Measurements from ENCODE around the gene GIMAP2.

Gene GIMAP2

DNA sequence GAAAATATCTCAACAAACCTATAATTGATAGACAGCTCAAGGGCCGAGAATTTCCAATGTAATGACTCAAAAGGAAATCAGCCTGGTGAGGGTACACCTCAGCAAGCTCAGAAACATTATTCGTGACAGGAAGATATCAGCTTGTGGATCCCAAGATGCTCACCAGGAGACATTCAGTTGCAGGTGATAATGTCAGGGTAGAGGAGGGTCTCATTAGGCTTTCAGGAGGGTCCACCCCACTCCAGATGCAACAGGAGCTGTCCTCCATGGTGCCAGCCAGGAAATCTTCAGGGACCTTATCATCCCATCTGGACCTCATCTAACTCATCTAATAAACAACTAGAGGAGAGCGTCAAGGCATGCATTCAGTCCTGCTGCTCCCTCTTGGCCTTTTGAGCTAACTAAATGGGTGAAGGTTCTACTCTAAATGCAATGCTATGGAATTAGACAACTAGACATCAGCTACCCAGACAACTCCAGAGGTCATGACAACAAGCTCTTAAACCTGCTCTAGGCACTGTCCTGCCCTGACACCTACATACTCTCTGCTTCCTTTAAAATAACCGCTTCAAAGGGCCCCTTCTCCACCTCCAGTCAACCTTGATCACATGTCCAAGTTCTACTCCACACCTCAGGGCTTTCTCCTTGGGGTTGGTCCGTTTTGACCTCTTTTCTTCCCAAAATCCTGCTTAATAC is 47.4 kb downstream of the GIMAP2 start:
- TF ChIP-seq, protein P1, sequence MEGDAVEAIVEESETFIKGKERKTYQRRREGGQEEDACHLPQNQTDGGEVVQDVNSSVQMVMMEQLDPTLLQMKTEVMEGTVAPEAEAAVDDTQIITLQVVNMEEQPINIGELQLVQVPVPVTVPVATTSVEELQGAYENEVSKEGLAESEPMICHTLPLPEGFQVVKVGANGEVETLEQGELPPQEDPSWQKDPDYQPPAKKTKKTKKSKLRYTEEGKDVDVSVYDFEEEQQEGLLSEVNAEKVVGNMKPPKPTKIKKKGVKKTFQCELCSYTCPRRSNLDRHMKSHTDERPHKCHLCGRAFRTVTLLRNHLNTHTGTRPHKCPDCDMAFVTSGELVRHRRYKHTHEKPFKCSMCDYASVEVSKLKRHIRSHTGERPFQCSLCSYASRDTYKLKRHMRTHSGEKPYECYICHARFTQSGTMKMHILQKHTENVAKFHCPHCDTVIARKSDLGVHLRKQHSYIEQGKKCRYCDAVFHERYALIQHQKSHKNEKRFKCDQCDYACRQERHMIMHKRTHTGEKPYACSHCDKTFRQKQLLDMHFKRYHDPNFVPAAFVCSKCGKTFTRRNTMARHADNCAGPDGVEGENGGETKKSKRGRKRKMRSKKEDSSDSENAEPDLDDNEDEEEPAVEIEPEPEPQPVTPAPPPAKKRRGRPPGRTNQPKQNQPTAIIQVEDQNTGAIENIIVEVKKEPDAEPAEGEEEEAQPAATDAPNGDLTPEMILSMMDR (IDR thresholded peaks at IDR 0.05; ENCODE audit: borderline replicate concordance, control extremely low read depth, extremely low read depth, insufficient read depth, missing control alignments) = no peak
- DNase-seq (ENCODE audit: low spot score) = no peak
- in situ Hi-C loops (cut with MboI; ENCODE audit: low sequenced_read_pairs, unreplicated experiment) = no loop called here

DNA sequence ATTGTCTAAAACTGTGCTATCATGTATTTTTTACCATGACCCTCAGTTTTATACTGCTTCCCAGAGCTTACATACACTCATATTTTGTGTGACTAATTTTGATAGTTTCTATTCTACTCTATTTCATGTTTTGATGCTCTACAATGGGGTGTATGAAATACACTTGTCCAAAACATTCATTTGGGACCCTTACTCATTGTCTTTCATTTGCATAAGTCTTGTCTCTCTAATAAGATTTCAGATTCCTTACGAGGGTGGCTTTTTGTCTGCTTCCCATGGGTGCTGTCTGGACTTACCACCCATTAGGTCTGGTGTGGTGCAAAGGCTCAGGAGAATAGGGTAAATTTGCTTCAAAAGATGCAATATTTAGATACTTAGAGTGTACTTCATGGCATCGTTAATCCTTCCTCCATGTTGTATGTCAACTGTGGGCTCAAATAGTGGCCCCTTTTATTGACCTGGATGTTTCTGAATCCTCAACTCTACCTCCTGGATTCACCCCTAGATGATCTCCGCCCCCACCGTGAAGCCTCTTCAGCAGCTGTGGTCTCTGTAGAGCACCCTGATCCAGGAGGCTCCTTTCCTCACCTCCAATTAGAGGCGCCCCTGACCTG is 48.1 kb downstream of the GIMAP2 start:
- TF ChIP-seq, protein P1 (IDR thresholded peaks at IDR 0.05; ENCODE audit: borderline replicate concordance, control extremely low read depth, extremely low read depth, insufficient read depth, missing control alignments) = no peak
- no peak for DNase-seq (ENCODE audit: low spot score)
- in situ Hi-C loops (cut with MboI; ENCODE audit: low sequenced_read_pairs, unreplicated experiment) = no loop called here

DNA sequence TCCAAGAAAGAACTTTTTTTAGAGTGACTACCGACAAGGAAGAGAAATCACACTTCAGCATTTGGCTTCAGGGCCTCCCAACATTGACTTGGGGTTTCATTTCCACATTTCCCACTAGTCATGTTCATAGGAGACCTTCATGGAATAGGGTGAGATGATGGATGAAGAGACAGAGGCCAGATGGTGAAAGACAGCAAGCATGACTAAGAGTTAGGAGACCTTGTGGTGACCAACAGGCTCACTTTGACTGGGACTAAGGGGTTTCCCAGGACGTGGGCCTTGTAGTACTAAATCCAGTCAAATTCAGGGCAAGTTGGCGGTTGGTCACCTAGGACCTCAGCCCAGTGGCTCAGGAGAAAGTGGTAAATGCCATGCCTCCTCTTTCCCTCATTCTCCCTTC is 48.7 kb downstream of the GIMAP2 start:
- TF ChIP-seq, protein P1 (IDR thresholded peaks at IDR 0.05; ENCODE audit: borderline replicate concordance, control extremely low read depth, extremely low read depth, insufficient read depth, missing control alignments) = no peak
- in situ Hi-C loops (cut with MboI; ENCODE audit: low sequenced_read_pairs, unreplicated experiment) = no loop called here
- peak; percentile 17 for DNase-seq (ENCODE audit: low spot score)

DNA sequence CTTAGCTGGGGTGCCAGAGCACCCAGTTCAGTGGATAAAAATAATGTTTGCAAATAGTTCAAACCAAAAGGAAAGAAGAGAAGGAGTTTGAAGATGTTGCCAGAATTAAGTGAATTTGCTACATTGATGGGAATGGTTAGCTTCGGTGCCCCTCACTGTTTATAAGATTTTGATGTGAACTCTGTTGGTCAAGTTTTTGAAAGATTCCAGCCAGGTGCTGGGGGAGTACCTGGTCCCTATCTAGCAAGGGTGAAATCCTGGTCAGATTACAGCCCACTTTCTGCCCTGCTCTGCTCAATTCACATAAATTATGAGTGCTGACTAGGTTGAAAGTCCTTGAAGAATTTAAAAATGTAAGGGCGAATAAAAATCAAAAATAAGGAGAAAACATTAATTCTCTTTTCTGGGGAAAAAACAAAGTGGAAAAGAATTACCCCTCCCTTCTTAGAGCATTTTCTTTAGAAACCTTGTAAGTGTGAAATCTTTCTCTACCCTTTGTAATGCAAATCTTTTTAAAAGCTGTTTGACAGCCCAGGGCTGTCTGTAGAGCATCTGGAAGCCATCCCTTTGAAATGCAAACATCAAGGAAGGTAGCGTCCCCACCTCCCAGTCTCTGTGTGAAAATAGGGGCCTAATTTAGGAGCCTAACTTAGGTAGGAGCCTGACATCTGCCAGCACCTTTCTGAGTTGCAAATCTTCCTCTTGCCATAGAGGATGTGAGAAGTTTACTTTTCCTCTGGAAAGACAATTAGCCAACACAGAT is 50.3 kb downstream of the GIMAP2 start:
- DNase-seq (ENCODE audit: low spot score) = no peak
- TF ChIP-seq, protein P1 (IDR thresholded peaks at IDR 0.05; ENCODE audit: borderline replicate concordance, control extremely low read depth, extremely low read depth, insufficient read depth, missing control alignments) = no peak
- in situ Hi-C loops (cut with MboI; ENCODE audit: low sequenced_read_pairs, unreplicated experiment) = no loop called here

DNA sequence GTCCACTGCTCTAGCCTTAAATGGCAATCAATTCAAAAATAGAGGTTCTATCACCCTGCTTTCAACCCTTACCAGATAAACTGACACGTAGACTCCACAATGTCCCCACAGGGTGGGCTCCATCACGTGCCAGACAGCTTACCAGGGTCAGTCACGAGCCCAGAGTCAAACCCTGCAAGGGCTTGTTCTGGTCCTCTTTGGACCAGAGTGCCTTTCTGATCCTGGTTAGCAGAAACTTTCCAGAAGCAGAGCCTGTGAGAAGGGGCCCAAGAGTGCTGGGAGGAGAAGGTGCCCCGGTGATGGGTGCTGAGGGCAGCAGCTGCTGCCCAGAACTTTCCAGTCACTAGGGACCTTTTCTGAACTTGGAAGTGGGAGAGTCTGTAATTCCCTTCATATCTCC is 51.4 kb downstream of the GIMAP2 start:
- TF ChIP-seq, protein P1 (IDR thresholded peaks at IDR 0.05; ENCODE audit: borderline replicate concordance, control extremely low read depth, extremely low read depth, insufficient read depth, missing control alignments) = no peak
- in situ Hi-C loops (cut with MboI; ENCODE audit: low sequenced_read_pairs, unreplicated experiment) = no loop called here
- DNase-seq (ENCODE audit: low spot score) = no peak

DNA sequence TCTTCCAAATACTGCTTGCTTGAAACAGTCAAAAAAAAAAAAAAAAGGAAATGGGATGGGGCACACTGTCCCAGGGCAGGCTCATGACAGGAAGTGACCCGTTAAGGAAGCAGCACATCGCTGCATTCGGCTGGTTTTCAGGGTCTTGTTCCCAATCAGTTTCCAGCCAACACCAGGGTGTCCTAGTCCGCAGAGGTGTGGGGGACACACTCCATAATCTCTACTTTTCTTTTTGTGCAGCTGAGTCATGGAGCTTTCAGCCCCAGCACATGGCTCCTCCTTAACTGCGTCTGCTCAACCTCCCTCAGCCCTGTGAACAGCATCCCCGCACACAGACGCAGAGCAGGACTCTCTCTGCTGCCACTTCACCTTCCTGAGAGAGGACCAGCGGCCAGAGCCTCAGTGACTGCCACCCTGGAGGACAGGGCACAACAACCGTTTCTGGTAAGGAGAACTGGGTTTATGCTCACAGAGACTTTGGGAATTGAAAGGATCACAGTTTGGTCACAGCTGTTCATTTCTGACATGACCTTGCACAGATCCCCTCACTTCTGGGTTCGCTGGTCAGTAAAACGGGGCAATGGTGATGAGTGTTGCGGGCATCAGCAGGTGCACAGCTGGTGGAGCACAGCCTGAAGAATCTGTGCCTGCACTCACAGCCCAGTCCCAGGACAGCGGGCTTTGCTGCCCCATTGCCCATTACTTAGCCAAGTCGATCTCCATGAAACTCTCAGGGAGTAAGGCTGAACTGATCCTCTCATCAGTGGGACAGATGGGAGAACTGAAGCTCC is 52.0 kb downstream of the GIMAP2 start, which contains the start of gene GIMAP5:
GIMAP5 (plus strand) TSS at position 154 of the 791 bp plus-strand sequence. CDS start 3,467 bp downstream, outside the sequence.
- in situ Hi-C loops (cut with MboI; ENCODE audit: low sequenced_read_pairs, unreplicated experiment) = no loop called here
- DNase-seq (ENCODE audit: low spot score) = peak; percentile 31

More for the DNA sequence above, 52.0 kb downstream of the GIMAP2 start, which contains the start of gene GIMAP5:
- TF ChIP-seq, protein P1 (IDR thresholded peaks at IDR 0.05; ENCODE audit: borderline replicate concordance, control extremely low read depth, extremely low read depth, insufficient read depth, missing control alignments) = no peak
